Stimulated activated CD4-positive, alpha-beta T cell treated with anti-CD3 and anti-CD28 coated beads, Interleukin-15, amount 100 ng/mL, for 48 hours (primary cell): ENCODE data around the gene RNF26.

Experiments used
- DNase-seq, 2 donors: peaks; one replicate each; pipeline ENCODE4 v3.0.0-alpha.2; 2020; ENCODE audit warnings: low read depth in 2 of 2

RNF26 gene

DNA sequence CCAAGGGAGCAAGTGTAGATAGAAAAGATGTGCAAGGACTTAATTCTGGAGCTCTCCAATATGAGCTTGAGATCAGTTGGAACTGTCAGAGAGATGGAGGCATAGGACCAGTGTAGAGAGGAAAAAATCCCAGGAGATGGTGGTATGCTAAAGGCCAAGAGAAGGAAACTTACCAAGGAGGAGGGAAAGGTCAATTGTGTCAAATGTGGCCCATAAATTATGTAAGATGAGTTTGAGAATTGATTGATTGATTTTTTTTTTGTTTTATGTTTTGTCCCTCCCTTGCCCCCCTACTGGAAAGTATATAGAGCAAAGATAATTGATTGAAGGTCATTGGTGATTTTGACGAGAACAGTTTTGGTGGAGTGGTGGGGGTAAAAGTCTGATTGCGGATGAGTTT lies 50.0 kb downstream of the RNF26 start:
- DNase-seq = no peak
